Occipital lobe (tissue), 2 donors: Measurements from ENCODE around the gene MGST3. TPM values are rescaled to one million over a fixed set of nuclear protein-coding genes. Genes with fewer than 3 reads are reported as not detected.
"Not testable (repeated sequence)": the region's sequence is repeated elsewhere in the genome, so short reads cannot be mapped to it uniquely, and the experiment has no call there.

Experiments
- DNase-seq: peaks from one replicate; lab custom pipeline; 2025; lab: John Stamatoyannopoulos, UW
- total RNA-seq: library from RNA; depleted of rRNA; stranded (reverse); fragments of >200 nt; gene quantifications from one replicate; pipeline ENCODE4 v1.2.3, GENCODE V29; 2014

MGST3 gene
- 200 TPM for total RNA-seq

GRCh38 chr1:165630629-165631341, at the start of gene MGST3:
MGST3 (plus strand) TSS chr1:165631234; CDS start chr1:165649848, 18,614 bp downstream.
- DNase-seq = peak; percentile 92

- DNase-seq = no peak
Observed at GRCh38 chr1:165581926-165582325, 49.1 kb upstream of the MGST3 start.

GRCh38 chr1:165586398-165586797, 44.6 kb upstream of the MGST3 start:
- no peak for DNase-seq

GRCh38 chr1:165591391-165591790, 39.6 kb upstream of the MGST3 start:
- DNase-seq = not testable (repeated sequence)

- peak; percentile 21 for DNase-seq
Observed at GRCh38 chr1:165592945-165593823, 37.9 kb upstream of the MGST3 start.

GRCh38 chr1:165595246-165595938, 35.6 kb upstream of the MGST3 start:
- DNase-seq = no peak

GRCh38 chr1:165597883-165598675, 33.0 kb upstream of the MGST3 start:
- peak; percentile 97 for DNase-seq

- DNase-seq = no peak
Observed at GRCh38 chr1:165598676-165599059, 32.4 kb upstream of the MGST3 start.

- no peak for DNase-seq
Observed at GRCh38 chr1:165600793-165601192, 30.2 kb upstream of the MGST3 start.

GRCh38 chr1:165603810-165604209, 27.2 kb upstream of the MGST3 start:
- DNase-seq = no peak

- DNase-seq = no peak
Observed at GRCh38 chr1:165605246-165605645, 25.8 kb upstream of the MGST3 start.

GRCh38 chr1:165606676-165607075, 24.4 kb upstream of the MGST3 start:
- not testable (repeated sequence) for DNase-seq

GRCh38 chr1:165610866-165611265, 20.2 kb upstream of the MGST3 start:
- no peak for DNase-seq

GRCh38 chr1:165612062-165612461, 19.0 kb upstream of the MGST3 start:
- no peak for DNase-seq

- DNase-seq = no peak
Observed at GRCh38 chr1:165616054-165616612, 14.9 kb upstream of the MGST3 start.

GRCh38 chr1:165616987-165617546, 14.0 kb upstream of the MGST3 start:
- DNase-seq = no peak

GRCh38 chr1:165619647-165620151, 11.3 kb upstream of the MGST3 start:
- no peak for DNase-seq

- no peak for DNase-seq
Observed at GRCh38 chr1:165623624-165624023, 7.4 kb upstream of the MGST3 start.

- no peak for DNase-seq
Observed at GRCh38 chr1:165624441-165624840, 6.6 kb upstream of the MGST3 start.

GRCh38 chr1:165628147-165628822, 2.7 kb upstream of the MGST3 start:
- no peak for DNase-seq
